ENCODE measurements around the gene MRPS27.

DNA sequence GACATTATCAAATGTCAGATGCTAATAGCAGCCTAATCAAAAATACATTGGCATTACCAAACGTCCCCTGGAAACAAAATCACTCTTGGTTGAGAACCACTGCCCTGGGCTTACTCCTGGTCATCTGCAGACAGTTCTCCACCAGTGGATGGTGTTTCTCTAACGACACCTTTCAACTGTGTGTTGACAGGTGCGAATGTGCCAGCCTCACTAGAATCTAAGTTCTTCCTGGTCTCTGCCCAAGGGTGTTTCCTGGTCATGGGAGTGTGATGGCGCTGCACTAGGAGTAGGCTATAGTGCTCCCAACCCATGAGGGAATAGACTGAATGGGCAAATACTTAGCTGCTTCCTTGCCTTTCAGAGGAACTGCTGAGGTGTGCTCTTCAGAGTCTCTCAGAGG is 105.9 kb downstream of the MRPS27 start:
- no peak for TF ChIP-seq POLR2AphosphoS5 (IDR thresholded peaks at IDR 0.05; ENCODE audit: borderline replicate concordance, low read depth, low read length)
- TF ChIP-seq EZH2 (IDR thresholded peaks at IDR 0.05) = no peak
- TF ChIP-seq FOXP2 (optimal IDR thresholded peaks at IDR 0.05; ENCODE audit: control extremely low read depth, extremely low read length, insufficient read depth) = no peak
